SKM-1 treated with dmso at 0.1 percent for 144 hours (cell line): Measurements from ENCODE around the gene AIPL1.

Source experiments
- DNase-seq: peaks from one replicate; lab custom pipeline; 2025; ENCODE audit not compliant: unreplicated experiment; lab: John Stamatoyannopoulos, UW

AIPL1 gene

GRCh38 chr17:6468051-6468790 is 33.3 kb upstream of the AIPL1 start:
- DNase-seq, result no peak

GRCh38 chr17:6467567-6467966 is 32.6 kb upstream of the AIPL1 start:
- no peak for DNase-seq

GRCh38 chr17:6465206-6466003 is 30.5 kb upstream of the AIPL1 start:
- no peak for DNase-seq

GRCh38 chr17:6464446-6465041 is 29.6 kb upstream of the AIPL1 start:
- no peak for DNase-seq

- no peak for DNase-seq
Observed at GRCh38 chr17:6463616-6464445, 28.9 kb upstream of the AIPL1 start.

- DNase-seq, result no peak
Observed at GRCh38 chr17:6462692-6463091, 27.8 kb upstream of the AIPL1 start.

- no peak for DNase-seq
Observed at GRCh38 chr17:6461792-6462524, 27.0 kb upstream of the AIPL1 start.

GRCh38 chr17:6461246-6461645 is 26.3 kb upstream of the AIPL1 start:
- DNase-seq, result no peak

- no peak for DNase-seq
Observed at GRCh38 chr17:6460531-6461161, 25.7 kb upstream of the AIPL1 start.

GRCh38 chr17:6458460-6458950 is 23.6 kb upstream of the AIPL1 start:
- no peak for DNase-seq

- no peak for DNase-seq
Observed at GRCh38 chr17:6457688-6458459, 23.0 kb upstream of the AIPL1 start.

GRCh38 chr17:6456914-6457687 is 22.2 kb upstream of the AIPL1 start:
- DNase-seq, result no peak

GRCh38 chr17:6456321-6456720 is 21.4 kb upstream of the AIPL1 start:
- DNase-seq, result no peak

- no peak for DNase-seq
Observed at GRCh38 chr17:6455321-6455705, 20.4 kb upstream of the AIPL1 start.

- DNase-seq, result no peak
Observed at GRCh38 chr17:6454495-6455320, 19.8 kb upstream of the AIPL1 start.

- no peak for DNase-seq
Observed at GRCh38 chr17:6453279-6454024, 18.5 kb upstream of the AIPL1 start.
